RWPE2 (cell line): ENCODE measurements around the gene TMEM263.

Experiments
- ATAC-seq: fragments of 200-7000 bp; cut with Tn5 transposase; 3 replicates; pipeline ENCODE4 v1.9.1; 2021; ENCODE audit warnings: low read depth
- DNase-seq: peaks from one replicate; pipeline ENCODE4 v3.0.0-alpha.2; 2020; ENCODE audit warnings: low spot score
- H3K27ac ChIP-seq: fragments of 450-650 bp; 2 replicates; pipeline ENCODE4 v1.5.1; 2017; ENCODE audit warnings: mild to moderate bottlenecking; ENCODE audit not compliant: poor library complexity, severe bottlenecking
- H3K27me3 ChIP-seq: fragments of 250-450 bp; sonication (Bioruptor Pico); 2 replicates; pipeline ENCODE4 v1.5.1; 2021; ENCODE audit warnings: mild to moderate bottlenecking, moderate library complexity; ENCODE audit not compliant: insufficient read depth, poor library complexity, severe bottlenecking
- H3K36me3 ChIP-seq: fragments of 250-450 bp; sonication (Bioruptor Pico); 2 replicates; pipeline ENCODE4 v1.5.1; 2020; ENCODE audit warnings: low read depth, mild to moderate bottlenecking, moderate library complexity
- H3K4me1 ChIP-seq: fragments of 250-450 bp; sonication (Bioruptor Pico); 2 replicates; pipeline ENCODE4 v1.5.1; 2021; ENCODE audit warnings: mild to moderate bottlenecking, moderate library complexity; ENCODE audit not compliant: insufficient read depth, poor library complexity, severe bottlenecking
- H3K4me3 ChIP-seq: fragments of 250-450 bp; sonication (Bioruptor Pico); 2 replicates; pipeline ENCODE4 v1.5.1; 2021; ENCODE audit warnings: mild to moderate bottlenecking, moderate library complexity; ENCODE audit not compliant: severe bottlenecking
- H3K9me3 ChIP-seq: fragments of 250-450 bp; sonication (Bioruptor Pico); 2 replicates; pipeline ENCODE4 v1.5.1; 2021; ENCODE audit warnings: mild to moderate bottlenecking, moderate library complexity; ENCODE audit not compliant: severe bottlenecking
- TF ChIP-seq, protein P1 (sequence below): fragments of 450-650 bp; IDR thresholded peaks from one replicate; pipeline ENCODE4 v1.5.1; 2017; ENCODE audit warnings: mild to moderate bottlenecking, moderate library complexity; ENCODE audit not compliant: poor library complexity, severe bottlenecking

TMEM263 gene

DNA sequence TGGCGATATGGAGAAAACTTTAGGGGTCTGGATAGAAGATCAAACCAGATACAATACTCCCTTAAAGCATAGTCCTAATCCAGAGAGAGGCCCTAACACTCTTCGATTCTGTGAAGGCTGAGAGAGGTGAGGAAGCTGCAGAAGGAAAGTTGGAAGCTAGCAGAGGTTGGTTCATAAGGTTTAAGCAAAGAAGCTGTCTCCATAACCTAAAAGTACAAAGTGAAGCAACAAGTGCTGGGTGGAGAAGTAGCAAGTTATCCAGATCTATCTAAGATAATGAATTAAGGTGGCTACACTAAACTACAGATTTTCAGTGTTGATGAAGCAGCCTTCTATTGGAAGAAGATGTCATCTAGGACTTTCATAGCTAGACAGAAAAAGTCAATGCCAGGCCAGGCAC is 55.8 kb downstream of the TMEM263 start:
- Histone ChIP-seq H3K4me3 (no peak overlapping the region), H3K36me3 (no peaks in the 10 kb centered on the region), H3K4me1 (peaks cover 4% of the 10 kb centered on the region), H3K27ac (no peak overlapping the region), H3K27me3 (no peaks in the 10 kb centered on the region), H3K9me3 (no peaks in the 10 kb centered on the region)
- TF ChIP-seq, protein P1, sequence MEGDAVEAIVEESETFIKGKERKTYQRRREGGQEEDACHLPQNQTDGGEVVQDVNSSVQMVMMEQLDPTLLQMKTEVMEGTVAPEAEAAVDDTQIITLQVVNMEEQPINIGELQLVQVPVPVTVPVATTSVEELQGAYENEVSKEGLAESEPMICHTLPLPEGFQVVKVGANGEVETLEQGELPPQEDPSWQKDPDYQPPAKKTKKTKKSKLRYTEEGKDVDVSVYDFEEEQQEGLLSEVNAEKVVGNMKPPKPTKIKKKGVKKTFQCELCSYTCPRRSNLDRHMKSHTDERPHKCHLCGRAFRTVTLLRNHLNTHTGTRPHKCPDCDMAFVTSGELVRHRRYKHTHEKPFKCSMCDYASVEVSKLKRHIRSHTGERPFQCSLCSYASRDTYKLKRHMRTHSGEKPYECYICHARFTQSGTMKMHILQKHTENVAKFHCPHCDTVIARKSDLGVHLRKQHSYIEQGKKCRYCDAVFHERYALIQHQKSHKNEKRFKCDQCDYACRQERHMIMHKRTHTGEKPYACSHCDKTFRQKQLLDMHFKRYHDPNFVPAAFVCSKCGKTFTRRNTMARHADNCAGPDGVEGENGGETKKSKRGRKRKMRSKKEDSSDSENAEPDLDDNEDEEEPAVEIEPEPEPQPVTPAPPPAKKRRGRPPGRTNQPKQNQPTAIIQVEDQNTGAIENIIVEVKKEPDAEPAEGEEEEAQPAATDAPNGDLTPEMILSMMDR = no peak
- DNase-seq (no peak), ATAC-seq (no peak)

GRCh38 chr12:107012736-107013425 is 57.2 kb downstream of the TMEM263 start:
- DNase-seq = no peak
- ATAC-seq = no peak
- Histone ChIP-seq H3K27ac (no peak overlapping the region), H3K36me3 (no peaks in the 10 kb centered on the region), H3K27me3 (no peaks in the 10 kb centered on the region), H3K4me1 (peaks cover 4% of the 10 kb centered on the region), H3K9me3 (no peaks in the 10 kb centered on the region), H3K4me3 (no peak overlapping the region)
- TF ChIP-seq, protein P1 = no peak

DNA sequence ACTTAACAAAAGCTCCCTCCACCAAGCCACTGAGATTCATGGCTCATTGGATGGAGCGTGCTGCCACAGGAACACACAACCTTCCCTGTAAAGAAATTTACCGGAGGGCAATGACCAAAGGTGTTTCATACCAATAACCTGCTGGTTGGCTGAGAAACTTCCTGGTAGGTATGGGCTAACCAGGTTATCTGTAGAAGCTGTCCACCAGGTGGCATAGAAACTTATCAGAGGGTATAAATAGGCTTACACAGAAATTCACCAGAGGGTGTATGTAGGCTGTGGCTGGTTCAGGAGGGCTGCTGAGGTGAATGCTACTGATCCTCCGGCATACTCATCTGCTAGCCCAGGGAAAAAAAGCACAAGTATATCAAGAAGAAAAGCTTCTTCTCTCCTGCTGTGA is 58.3 kb downstream of the TMEM263 start:
- Histone ChIP-seq H3K4me1 (peaks cover 4% of the 10 kb centered on the region), H3K9me3 (no peaks in the 10 kb centered on the region), H3K27me3 (no peaks in the 10 kb centered on the region), H3K4me3 (no peak overlapping the region), H3K36me3 (no peaks in the 10 kb centered on the region; the same call in 1 of the 2 replicates), H3K27ac (no peak overlapping the region)
- no peak for DNase-seq
- ATAC-seq = peak; percentile 100
- TF ChIP-seq, protein P1 = peak; percentile 60

DNA sequence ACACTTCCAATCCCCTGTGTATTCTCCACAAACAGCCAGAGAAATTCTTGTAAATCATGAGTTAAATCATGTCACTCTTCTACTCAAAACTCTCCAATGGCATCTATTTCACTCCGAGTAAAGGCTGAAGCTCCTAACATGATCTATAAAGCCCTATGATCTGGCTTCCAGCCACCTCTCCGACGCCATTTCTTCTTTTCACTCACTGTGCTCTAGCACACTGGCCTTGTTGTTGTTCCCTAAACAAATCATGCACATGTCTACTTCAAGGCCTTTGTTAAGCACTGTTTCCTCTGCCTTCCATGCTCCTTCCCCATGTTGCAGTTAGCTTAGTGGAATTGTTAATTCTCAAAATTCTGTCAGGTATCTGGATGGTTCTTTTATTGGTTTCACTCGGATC is 61.3 kb downstream of the TMEM263 start:
- ATAC-seq (no peak), DNase-seq (no peak)
- no peaks in the 10 kb centered on the region for H3K27me3 ChIP-seq
- H3K27ac ChIP-seq = no peak overlapping the region
- peaks cover 4% of the 10 kb centered on the region for H3K4me1 ChIP-seq
- H3K9me3 ChIP-seq = no peaks in the 10 kb centered on the region
- H3K4me3 ChIP-seq = no peak overlapping the region
- TF ChIP-seq, protein P1 = no peak
- no peaks in the 10 kb centered on the region; the same call in 1 of the 2 replicates for H3K36me3 ChIP-seq

- Histone ChIP-seq H3K36me3 (no peaks in the 10 kb centered on the region; the same call in 1 of the 2 replicates), H3K4me3 (no peak overlapping the region), H3K27ac (no peak overlapping the region), H3K9me3 (no peaks in the 10 kb centered on the region), H3K27me3 (no peaks in the 10 kb centered on the region), H3K4me1 (no peaks in the 10 kb centered on the region)
- no peak for DNase-seq
- TF ChIP-seq, protein P1 = no peak
- ATAC-seq = no peak
These were observed 63.8 kb downstream of the TMEM263 start for GRCh38 chr12:107019546-107019945.
